Smooth muscle cell (in vitro differentiated cells): ENCODE data around the gene ZGPAT. TPM values are rescaled to one million over a fixed set of nuclear protein-coding genes. Genes with fewer than 3 reads are reported as not detected.
A peak's percentile ranks its signal among the peaks of the same experiment; 100 is the strongest.

Experiments used
- DNase-seq: peaks from one replicate; lab custom pipeline; 2025; ENCODE audit not compliant: unreplicated experiment; lab: John Stamatoyannopoulos, UW
- H2AFZ ChIP-seq: fragments of 200-600 bp; sonication (generic); 2 replicates; pipeline ENCODE4 v1.6.0; 2016; ENCODE audit warnings: antibody characterized with exemption, low read depth, mild to moderate bottlenecking
- H3F3A ChIP-seq: fragments of 200-600 bp; sonication (generic); 2 replicates; pipeline ENCODE4 v1.6.0; 2017; ENCODE audit warnings: antibody characterized with exemption, low read depth
- H3K27ac ChIP-seq: fragments of 200-600 bp; sonication (generic); 2 replicates; pipeline ENCODE4 v1.5.1; 2016; ENCODE audit warnings: low read depth, mild to moderate bottlenecking
- H3K27me3 ChIP-seq: fragments of 200-600 bp; sonication (generic); 2 replicates; pipeline ENCODE4 v1.6.1; 2016; ENCODE audit warnings: low read depth, mild to moderate bottlenecking
- H3K36me3 ChIP-seq: fragments of 200-600 bp; sonication (generic); 2 replicates; pipeline ENCODE4 v1.5.1; 2016; ENCODE audit warnings: low read depth
- H3K4me1 ChIP-seq: fragments of 200-600 bp; sonication (generic); 2 replicates; pipeline ENCODE4 v1.5.1; 2016; ENCODE audit warnings: low read depth
- H3K4me2 ChIP-seq: fragments of 200-600 bp; sonication (generic); 2 replicates; pipeline ENCODE4 v1.6.0; 2016; ENCODE audit warnings: mild to moderate bottlenecking
- H3K4me3 ChIP-seq: fragments of 200-600 bp; sonication (generic); 2 replicates; pipeline ENCODE4 v1.5.1; 2016; ENCODE audit warnings: mild to moderate bottlenecking
- H3K79me2 ChIP-seq: fragments of 200-600 bp; sonication (generic); 2 replicates; pipeline ENCODE4 v1.6.0; 2016; ENCODE audit warnings: low read depth, mild to moderate bottlenecking
- H3K9ac ChIP-seq: fragments of 200-600 bp; sonication (generic); 2 replicates; pipeline ENCODE4 v1.6.0; 2016; ENCODE audit warnings: low read depth
- H3K9me3 ChIP-seq: fragments of 200-600 bp; sonication (generic); replicated peaks from 2 replicates; pipeline ENCODE4 v1.5.1; 2016; ENCODE audit warnings: low read depth
- H4K20me1 ChIP-seq: fragments of 200-600 bp; sonication (generic); 2 replicates; pipeline ENCODE4 v1.6.0; 2016; ENCODE audit warnings: low read depth
- CTCF ChIP-seq: fragments of 200-600 bp; sonication (generic); IDR thresholded peaks from 2 replicates; pipeline ENCODE4 v1.5.1; 2017; ENCODE audit warnings: borderline replicate concordance, mild to moderate bottlenecking, antibody characterized with exemption; ENCODE audit not compliant: insufficient read depth, poor library complexity, severe bottlenecking
- WGBS: methylation state at CpG from one replicate; pipeline ENCODE4 v1.1.7; 2016; ENCODE audit warnings: low lambda C conversion rate; 5-methylcytosine and 5-hydroxymethylcytosine counted together
- polyA plus RNA-seq: library from polyadenylated mRNA; unstranded; fragments of >200 nt; fragmentation: Nextera tagmentation; extraction: Ambion mirVana; gene quantifications from 2 replicates; pipeline ENCODE4 v1.2.1, GENCODE V29; 2016
- small RNA-seq: library from RNA; depleted of rRNA; stranded (forward); fragments of <200 nt; gene quantifications from one replicate; pipeline ENCODE3, GENCODE V24; 2014
- total RNA-seq: library from RNA; depleted of rRNA; stranded (reverse); fragments of >200 nt; gene quantifications from 2 replicates; pipeline ENCODE4 v1.2.3, GENCODE V29; 2014

ZGPAT gene
- total and polyA plus RNA-seq, 2 experiments from 2014 or later, result 13.8 to 32.3 TPM

- no peak for DNase-seq
- Histone ChIP-seq H3F3A (no peaks in the 10 kb centered on the region), H3K4me1 (no peaks in the 10 kb centered on the region), H2AFZ (no peak overlapping the region), H3K4me3 (no peak overlapping the region), H3K79me2 (no peaks in the 10 kb centered on the region), H3K9ac (no peak overlapping the region), H3K27me3 (no peaks in the 10 kb centered on the region), H3K9me3 (no peaks in the 10 kb centered on the region), H4K20me1 (peaks cover 4% of the 10 kb centered on the region), H3K4me2 (no peak overlapping the region), H3K36me3 (no peaks in the 10 kb centered on the region), H3K27ac (no peak overlapping the region)
- no peak for TF ChIP-seq CTCF
- 94% methylated on average over 14 of the region's 16 CpGs for WGBS
Measured at GRCh38 chr20:63783970-63784369, 76.1 kb downstream of the ZGPAT start.

- TF ChIP-seq CTCF, result no peak
- H3K4me1 ChIP-seq, result no peaks in the 10 kb centered on the region
- DNase-seq, result no peak
- 82% methylated on average over 14 of the region's 14 CpGs for WGBS
- H3K27ac ChIP-seq, result no peak overlapping the region
- H3F3A ChIP-seq, result no peaks in the 10 kb centered on the region
- H2AFZ ChIP-seq, result no peak overlapping the region
- H3K27me3 ChIP-seq, result no peaks in the 10 kb centered on the region
- H3K4me2 ChIP-seq, result no peak overlapping the region
- no peak overlapping the region for H3K9ac ChIP-seq
- H3K79me2 ChIP-seq, result no peaks in the 10 kb centered on the region
- H4K20me1 ChIP-seq, result peaks cover 4% of the 10 kb centered on the region
- no peaks in the 10 kb centered on the region for H3K36me3 ChIP-seq
- H3K9me3 ChIP-seq, result no peaks in the 10 kb centered on the region
- no peak overlapping the region for H3K4me3 ChIP-seq
Measured at GRCh38 chr20:63785691-63786131, 77.9 kb downstream of the ZGPAT start.

Small RNA genes within 50 kb of the gene (small RNA-seq; reads per million reads assigned to genes)
- gene LIME1, result 0.39 reads per million, percentile 12 among the genes with 10 or more reads in this experiment
- not detected for gene TNFRSF6B

Other genes starting within 250 kb of the ZGPAT start
- gene KCNQ2, start 235.4 kb upstream of the ZGPAT start, total RNA-seq, result 1.5 and 5.1 TPM in 2 replicates
- gene KCNQ2, start 235.4 kb upstream of the ZGPAT start, polyA plus RNA-seq, result 1.8 and 5.7 TPM in 2 replicates
- gene EEF1A2, start 209.0 kb upstream of the ZGPAT start, total RNA-seq, result 1.8 and 5.1 TPM in 2 replicates
- 2.1 and 7.7 TPM in 2 replicates for gene EEF1A2, start 209.0 kb upstream of the ZGPAT start, polyA plus RNA-seq
- gene PPDPF, start 187.3 kb upstream of the ZGPAT start, total RNA-seq, result 97.7 and 118 TPM in 2 replicates
- 365 and 418 TPM in 2 replicates for gene PPDPF, start 187.3 kb upstream of the ZGPAT start, polyA plus RNA-seq
- 0.09 TPM in 1 of 2 replicates, not detected in the other for gene PTK6, start 170.7 kb upstream of the ZGPAT start, total RNA-seq
- 0.05 and 0.15 TPM in 2 replicates for gene PTK6, start 170.7 kb upstream of the ZGPAT start, polyA plus RNA-seq
- gene SRMS, start 160.3 kb upstream of the ZGPAT start, total RNA-seq, result not detected in 2 replicates
- 0.19 TPM in 1 of 2 replicates, not detected in the other for gene SRMS, start 160.3 kb upstream of the ZGPAT start, polyA plus RNA-seq
- gene FNDC11, start 153.9 kb upstream of the ZGPAT start, total RNA-seq, result 0.72 and 2.5 TPM in 2 replicates
- 2.2 and 3.6 TPM in 2 replicates for gene FNDC11, start 153.9 kb upstream of the ZGPAT start, polyA plus RNA-seq
- gene HELZ2, start 133.8 kb upstream of the ZGPAT start, total RNA-seq, result 9.8 and 13.8 TPM in 2 replicates
- 3.0 and 4.3 TPM in 2 replicates for gene HELZ2, start 133.8 kb upstream of the ZGPAT start, polyA plus RNA-seq
- 8.9 and 9.7 TPM in 2 replicates for gene GMEB2, start 80.9 kb upstream of the ZGPAT start, total RNA-seq
- gene GMEB2, start 80.9 kb upstream of the ZGPAT start, polyA plus RNA-seq, result 11.3 and 14.4 TPM in 2 replicates
- 4.8 and 6.9 TPM in 2 replicates for gene STMN3, start 54.6 kb upstream of the ZGPAT start, total RNA-seq
- gene STMN3, start 54.6 kb upstream of the ZGPAT start, polyA plus RNA-seq, result 10.8 and 12.1 TPM in 2 replicates
- 14.2 and 33.0 TPM in 2 replicates for gene RTEL1, start 49.7 kb upstream of the ZGPAT start, total RNA-seq
- 10.4 and 12.2 TPM in 2 replicates for gene RTEL1, start 49.7 kb upstream of the ZGPAT start, polyA plus RNA-seq
- gene TNFRSF6B, start 11.4 kb upstream of the ZGPAT start, total RNA-seq, result 9.2 and 13.1 TPM in 2 replicates
- gene TNFRSF6B, start 11.4 kb upstream of the ZGPAT start, polyA plus RNA-seq, result 13.1 and 17.1 TPM in 2 replicates
- gene ARFRP1, start 63 bp upstream of the ZGPAT start, total RNA-seq, result 11.8 and 27.4 TPM in 2 replicates
- 42.3 and 51.9 TPM in 2 replicates for gene ARFRP1, start 63 bp upstream of the ZGPAT start, polyA plus RNA-seq
- 2.9 and 7.2 TPM in 2 replicates for gene LIME1, start 28.6 kb downstream of the ZGPAT start, total RNA-seq
- 6.0 and 6.9 TPM in 2 replicates for gene LIME1, start 28.6 kb downstream of the ZGPAT start, polyA plus RNA-seq
- 24.4 and 43.7 TPM in 2 replicates for gene SLC2A4RG, start 31.7 kb downstream of the ZGPAT start, total RNA-seq
- 45.6 and 58.4 TPM in 2 replicates for gene SLC2A4RG, start 31.7 kb downstream of the ZGPAT start, polyA plus RNA-seq
- 2.7 and 4.5 TPM in 2 replicates for gene ZBTB46, start 123.2 kb downstream of the ZGPAT start, total RNA-seq
- 2.3 and 4.0 TPM in 2 replicates for gene ZBTB46, start 123.2 kb downstream of the ZGPAT start, polyA plus RNA-seq
- gene ABHD16B, start 153.5 kb downstream of the ZGPAT start, total RNA-seq, result not detected in 2 replicates
- gene ABHD16B, start 153.5 kb downstream of the ZGPAT start, polyA plus RNA-seq, result 0.31 TPM in 1 of 2 replicates, not detected in the other
- 74.0 and 74.4 TPM in 2 replicates for gene TPD52L2, start 157.2 kb downstream of the ZGPAT start, total RNA-seq
- 93.8 and 94.8 TPM in 2 replicates for gene TPD52L2, start 157.2 kb downstream of the ZGPAT start, polyA plus RNA-seq
- 21.1 and 24.5 TPM in 2 replicates for gene DNAJC5, start 187.1 kb downstream of the ZGPAT start, total RNA-seq
- gene DNAJC5, start 187.1 kb downstream of the ZGPAT start, polyA plus RNA-seq, result 8.7 TPM in 2 replicates
- gene UCKL1, start 248.4 kb downstream of the ZGPAT start, total RNA-seq, result 12.8 and 17.2 TPM in 2 replicates
- gene UCKL1, start 248.4 kb downstream of the ZGPAT start, polyA plus RNA-seq, result 22.6 and 29.3 TPM in 2 replicates